ENCODE data around the gene FTO.
A peak's percentile ranks its signal among the peaks of the same experiment; 100 is the strongest.

The FTO gene

DNA sequence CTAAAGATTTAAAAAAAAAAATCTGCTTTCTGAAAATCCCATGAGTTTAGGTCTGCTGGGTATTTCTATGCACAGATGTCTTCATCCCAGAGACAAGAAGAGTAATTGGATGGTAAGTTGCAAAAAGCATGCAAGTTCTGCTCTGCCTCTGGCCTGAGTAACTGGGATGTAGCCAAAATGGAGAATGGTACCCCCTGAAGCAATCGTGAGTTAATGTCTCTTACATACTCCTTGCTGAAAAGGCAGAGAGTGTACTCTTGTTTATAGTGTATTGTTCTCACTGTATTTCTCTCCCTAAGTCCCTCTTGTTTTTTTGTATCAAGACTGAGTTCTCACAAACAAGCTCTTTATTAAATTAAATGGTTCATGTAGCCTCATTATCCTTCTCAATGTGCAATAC lies 323.6 kb downstream of the FTO start:
- peak in 1 of 2 experiments; percentile 41 for DNase-seq

- peak in 1 of 2 experiments; percentile 33 for DNase-seq
Measured at GRCh38 chr16:54027995-54028394, 324.0 kb downstream of the FTO start.

GRCh38 chr16:54030451-54030850 lies 326.5 kb downstream of the FTO start:
- DNase-seq: no peak

GRCh38 chr16:54031107-54031760 lies 327.3 kb downstream of the FTO start:
- DNase-seq: no peak

GRCh38 chr16:54033747-54034146 lies 329.8 kb downstream of the FTO start:
- DNase-seq: no peak

GRCh38 chr16:54034684-54035083 lies 330.7 kb downstream of the FTO start:
- no peak for DNase-seq

DNA sequence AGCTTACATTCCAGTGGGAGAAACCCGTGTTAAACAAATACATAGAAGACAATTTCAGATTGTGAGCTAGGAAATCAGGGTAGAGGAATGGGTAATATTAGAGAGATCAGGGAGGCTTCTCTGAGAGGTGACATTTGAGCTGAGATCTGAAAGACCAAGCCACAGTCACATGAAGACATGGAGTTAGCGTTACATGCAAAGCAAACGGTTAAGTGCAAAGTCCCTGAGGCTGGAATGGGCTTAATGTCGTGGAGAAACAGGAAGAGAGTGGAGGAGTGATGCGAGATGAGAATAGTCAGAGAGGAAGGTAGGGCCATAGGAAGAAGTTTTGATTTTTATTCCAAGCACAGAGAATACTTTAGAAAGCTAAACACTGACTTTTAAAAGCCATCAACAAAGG lies 336.5 kb downstream of the FTO start:
- DNase-seq: no peak

DNA sequence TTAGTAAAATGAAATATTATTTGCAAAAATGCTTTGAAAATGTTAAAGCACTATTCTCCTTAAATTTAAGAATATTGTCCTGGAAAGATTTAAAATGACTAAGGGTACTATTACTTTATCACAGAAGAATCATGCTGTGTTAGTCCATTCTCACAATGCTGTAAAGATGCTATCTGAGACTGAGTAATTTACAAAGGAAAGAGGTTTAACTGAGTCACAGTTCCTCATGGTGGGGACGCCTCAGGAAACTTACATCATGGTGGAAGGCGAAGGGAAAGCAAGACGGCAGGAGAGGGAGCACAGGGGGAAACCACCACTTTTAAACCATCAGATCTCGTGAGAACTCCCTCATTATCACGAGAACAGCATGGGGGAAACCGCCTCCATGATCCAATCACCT lies 337.0 kb downstream of the FTO start:
- no peak for DNase-seq

DNA sequence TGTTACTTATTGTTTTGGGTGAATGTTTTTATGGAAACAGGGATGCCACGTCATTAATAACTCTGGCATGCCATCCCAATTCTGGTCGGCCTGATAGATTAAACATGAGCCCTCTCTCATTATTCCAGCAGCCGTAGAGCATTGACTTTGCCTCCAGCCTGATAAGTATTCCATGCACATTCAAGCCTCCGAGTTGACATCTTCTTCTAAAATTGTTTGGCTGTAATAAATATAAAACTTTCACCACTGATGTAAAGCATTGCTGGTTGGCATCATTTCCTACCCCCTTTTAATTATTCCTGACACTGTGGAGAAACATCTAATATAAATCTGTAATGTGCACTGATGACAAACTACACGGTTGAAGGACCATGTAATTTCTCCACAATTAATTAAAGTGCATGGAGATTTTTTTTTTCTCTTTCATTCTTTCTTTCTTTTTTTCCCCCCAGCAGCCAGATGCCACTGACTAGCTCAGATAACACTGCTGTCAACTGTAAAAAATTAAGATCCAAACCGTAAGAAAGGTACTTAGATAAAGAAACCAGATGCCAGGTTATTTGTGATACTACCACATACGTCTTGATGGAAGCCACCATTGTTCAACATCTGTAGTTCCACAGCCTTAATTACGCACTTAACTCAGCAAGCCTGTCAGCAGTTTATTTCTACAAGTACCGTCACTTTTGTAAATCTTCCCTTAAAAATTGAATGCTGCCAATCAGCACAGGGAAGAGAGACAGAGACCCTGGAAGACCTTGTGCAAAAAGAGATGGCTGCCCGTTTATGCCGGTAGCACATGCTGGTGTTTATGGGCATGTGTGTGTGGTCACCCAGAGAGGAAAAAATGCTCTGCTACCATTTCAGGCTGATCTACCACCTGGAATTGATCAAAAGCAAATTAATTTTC lies 344.9 kb downstream of the FTO start:
- DNase-seq: no peak

- DNase-seq: peak in 1 of 2 experiments; percentile 52
Measured at GRCh38 chr16:54049591-54050458, 345.9 kb downstream of the FTO start.

DNA sequence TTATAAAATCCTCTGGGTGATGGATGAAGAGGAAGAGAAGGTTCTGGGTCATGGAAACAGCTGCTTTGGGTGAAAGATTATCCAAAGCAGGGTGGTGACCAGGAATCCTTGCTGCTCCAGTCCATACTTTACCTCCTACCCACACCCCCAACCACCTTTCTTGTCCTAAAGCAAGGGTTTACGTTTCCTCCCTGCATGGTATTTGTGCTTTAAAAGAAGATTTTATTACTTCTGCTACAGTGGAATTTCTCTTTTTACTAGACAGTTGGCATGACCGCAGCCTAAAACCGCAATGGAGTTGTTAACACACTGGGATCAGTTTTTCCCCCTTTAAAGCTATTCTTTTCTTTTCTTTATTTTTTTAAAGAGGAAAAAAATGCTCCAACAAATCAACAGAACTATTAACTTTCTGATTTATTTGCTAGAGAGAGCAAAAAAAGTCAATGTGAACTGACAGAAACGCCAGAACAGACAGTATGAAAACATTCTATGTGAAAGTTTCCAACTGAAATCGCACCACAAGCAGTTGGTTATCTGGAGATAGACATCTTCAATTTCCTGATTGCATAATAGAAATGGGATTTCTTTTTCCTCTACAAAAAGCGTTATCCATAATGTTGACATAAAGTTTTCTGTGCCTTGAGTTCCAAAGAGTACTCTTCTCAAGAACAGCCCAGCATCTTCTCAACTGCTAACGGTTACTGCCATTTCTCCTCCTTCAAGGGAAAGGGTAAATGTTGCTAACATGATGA lies 346.7 kb downstream of the FTO start:
- DNase-seq: no peak

DNA sequence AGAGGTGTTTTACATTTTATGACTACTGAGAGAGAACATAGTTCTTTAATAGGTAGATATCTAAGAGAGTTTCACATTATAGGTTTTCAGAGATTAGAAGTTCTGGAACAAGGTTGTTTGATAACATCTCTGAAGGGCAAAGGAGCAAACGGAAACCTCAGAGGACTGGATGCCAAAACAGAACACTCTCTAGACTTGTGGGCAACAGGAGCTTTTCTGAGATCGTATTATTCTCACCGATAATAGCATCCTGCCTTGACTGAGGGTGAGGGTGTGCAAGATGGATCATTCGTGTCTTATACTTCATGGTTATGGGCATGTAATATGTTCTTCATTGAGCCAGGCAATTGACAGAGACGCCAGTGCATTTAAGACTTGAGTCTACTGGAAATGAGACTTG lies 347.9 kb downstream of the FTO start:
- DNase-seq: no peak

GRCh38 chr16:54052271-54052670 lies 348.3 kb downstream of the FTO start:
- DNase-seq: no peak

DNA sequence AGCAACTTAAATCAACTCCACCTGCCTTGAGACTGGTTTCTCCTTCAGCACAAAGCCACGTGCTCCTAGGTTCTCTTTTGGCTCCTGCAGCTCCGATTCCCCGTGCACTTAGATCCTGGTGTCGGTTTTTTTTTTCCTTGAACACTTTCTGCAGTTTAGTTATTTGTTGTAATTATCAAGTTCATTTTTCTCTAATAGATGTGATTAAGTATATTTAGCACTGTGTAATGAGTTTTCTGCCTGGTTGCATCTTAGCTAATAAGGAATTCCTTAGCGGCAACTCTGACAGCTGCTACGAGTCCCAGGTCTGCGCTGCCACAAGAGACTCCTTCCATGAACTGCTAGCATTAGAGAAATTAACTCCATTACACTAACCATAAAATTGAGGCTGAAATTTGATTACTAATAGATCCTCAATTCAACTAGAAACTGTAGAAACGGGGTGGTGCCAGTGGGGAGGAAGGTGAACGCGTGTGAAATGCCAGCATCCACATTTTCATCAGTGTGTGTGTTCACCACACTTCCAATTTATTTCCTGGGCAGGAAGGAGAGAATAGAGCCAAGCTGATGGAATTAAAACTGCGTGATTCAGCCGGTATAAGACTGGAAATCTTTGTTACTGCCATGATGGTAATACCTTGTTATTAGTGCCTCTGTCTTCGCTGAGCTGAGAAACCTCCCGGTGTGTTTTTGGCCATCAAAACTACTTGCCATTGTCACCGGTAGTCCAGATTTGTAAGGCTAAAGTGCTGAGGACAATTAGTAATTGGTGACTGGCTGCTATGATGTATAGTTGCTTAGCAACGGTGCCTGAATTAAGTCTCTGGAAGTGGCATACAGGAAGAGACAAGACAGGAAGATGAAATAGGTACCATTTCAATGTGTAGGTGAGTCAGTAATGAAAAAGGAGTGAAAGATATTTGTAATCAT lies 350.2 kb downstream of the FTO start:
- no peak for DNase-seq

- DNase-seq: no peak
Measured at GRCh38 chr16:54055191-54055590, 351.2 kb downstream of the FTO start.

GRCh38 chr16:54055864-54056263 lies 351.9 kb downstream of the FTO start:
- no peak for DNase-seq

GRCh38 chr16:54056921-54057320 lies 353.0 kb downstream of the FTO start:
- no peak for DNase-seq

DNA sequence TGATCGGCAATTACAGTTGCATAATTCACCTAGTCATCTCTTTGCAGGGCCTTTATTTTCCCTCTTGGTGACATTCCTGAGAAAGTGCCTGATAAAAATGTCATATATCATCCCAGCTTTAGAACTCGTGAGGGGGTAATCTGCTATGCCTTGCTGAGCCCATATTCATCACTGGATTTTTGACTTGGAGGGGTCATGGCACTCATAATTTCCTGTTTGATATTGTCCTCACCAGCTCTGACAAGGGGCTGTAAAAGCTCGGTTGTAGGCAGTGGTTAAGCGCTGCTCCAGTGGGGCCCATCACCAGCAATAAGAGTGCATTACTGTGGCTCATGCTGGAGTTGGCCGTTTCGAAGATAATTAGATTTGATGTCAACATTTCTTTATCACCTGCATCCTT lies 355.4 kb downstream of the FTO start:
- DNase-seq: no peak

DNA sequence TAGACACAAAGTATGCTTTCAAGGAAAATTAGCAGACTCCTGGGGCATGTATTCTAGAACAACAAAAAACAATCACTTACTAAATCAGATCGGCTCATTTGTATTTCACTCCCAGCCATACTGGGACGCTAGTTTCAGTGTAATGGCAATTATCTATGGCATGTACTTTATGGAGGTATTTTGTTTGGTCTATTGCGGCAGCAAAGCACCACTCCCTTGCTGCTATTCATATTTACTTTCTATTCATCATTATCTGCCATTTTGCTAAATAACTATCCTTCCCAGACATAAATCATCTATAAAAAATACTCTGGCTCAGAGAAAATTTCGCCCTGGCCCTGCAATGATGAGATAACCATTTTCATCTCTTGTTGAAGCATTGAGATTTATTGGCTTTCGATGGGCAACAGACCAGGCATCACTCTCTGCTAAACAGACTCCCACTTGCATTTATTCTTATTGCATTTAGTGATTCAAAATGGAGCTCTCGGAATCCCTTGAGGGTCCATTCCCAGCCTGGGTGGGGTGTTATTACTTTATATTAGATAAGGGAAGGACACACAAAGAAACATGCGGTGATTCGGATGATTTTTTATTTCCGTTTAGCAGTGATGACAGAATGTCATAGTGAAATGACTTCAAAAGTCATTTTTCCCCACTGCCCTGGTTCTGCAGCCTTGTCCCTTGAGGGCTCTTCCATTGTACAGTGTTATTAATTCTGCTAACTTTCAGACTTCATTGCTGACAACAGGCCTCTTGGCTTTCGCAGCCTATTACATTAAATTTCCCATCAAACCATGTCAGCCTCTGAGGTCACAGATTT lies 356.9 kb downstream of the FTO start:
- no peak for DNase-seq

DNA sequence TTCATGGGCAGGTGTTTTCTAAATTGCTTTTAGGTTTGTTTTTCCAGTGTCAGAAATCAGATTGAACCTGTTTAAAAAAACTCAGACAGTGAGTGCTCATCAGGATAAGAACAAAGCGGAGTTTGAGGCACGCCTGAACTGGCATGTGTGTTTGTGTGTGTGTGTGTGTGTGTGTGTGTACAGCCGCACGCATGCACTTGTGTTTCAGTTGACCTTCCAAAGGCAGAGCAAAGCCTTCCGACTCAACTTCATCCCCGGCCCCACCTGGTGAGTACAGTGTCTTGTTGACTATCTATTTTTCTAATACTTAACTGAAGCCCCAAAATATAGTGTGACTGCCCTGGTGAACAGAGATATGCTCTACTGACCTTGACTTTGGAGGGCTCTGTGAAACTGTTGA lies 357.5 kb downstream of the FTO start:
- no peak for DNase-seq

All from NCI-H446 (cell line).